Vagina (tissue), 2 donors: ENCODE results near the gene CCDC85C. TPM values are rescaled to one million over a fixed set of nuclear protein-coding genes. Genes with fewer than 3 reads are reported as not detected.

ENCODE experiments used
- DNase-seq, 2 donors: peaks; one replicate each; pipeline ENCODE4 v3.0.0-alpha.2; 2017; ENCODE audit errors: extremely low spot score in 2 of 2
- H3K27ac ChIP-seq: fragments of 200-600 bp; sonication (generic); one replicate; pipeline ENCODE4 v1.5.1; 2019
- H3K27me3 ChIP-seq: fragments of 200-600 bp; sonication (generic); one replicate; pipeline ENCODE4 v1.5.1; 2019
- H3K36me3 ChIP-seq, 2 donors: fragments of 200-600 bp; sonication (generic); one replicate each; pipeline ENCODE4 v1.5.1; 2017 to 2019
- H3K4me1 ChIP-seq: fragments of 200-600 bp; sonication (generic); one replicate; pipeline ENCODE4 v1.5.1; 2019
- H3K4me3 ChIP-seq, 2 donors: fragments of 200-600 bp; sonication (generic); 1 replicate in 1 of 2; 2 replicates in 1 of 2; pipeline ENCODE4 v1.5.1; 2016 to 2019
- H3K9me3 ChIP-seq: fragments of 200-600 bp; sonication (generic); one replicate; pipeline ENCODE4 v1.5.1; 2019
- POLR2A ChIP-seq, 2 donors: fragments of 450-650 bp; IDR thresholded peaks; one replicate each; pipeline ENCODE4 v1.6.1; 2017; ENCODE audit warnings: antibody characterized with exemption in 2 of 2, mild to moderate bottlenecking in 2 of 2, moderate library complexity in 2 of 2
- POLR2AphosphoS5 ChIP-seq, 2 donors: sonication (generic); formaldehyde crosslinking; IDR thresholded peaks; one replicate each; pipeline ENCODE4 v1.9.0; 2017; ENCODE audit warnings: antibody characterized with exemption in 2 of 2, mild to moderate bottlenecking in 2 of 2, low read depth in 1 of 2; ENCODE audit not compliant: insufficient read depth in 1 of 2
- intact Hi-C: fragments of 100-400 bp; cut with DNase I; formaldehyde crosslinking; loops from one replicate; pipeline ENCODE4 v1.15.1; 2023
- total RNA-seq: library from RNA; depleted of rRNA; stranded (reverse); fragments of >200 nt; gene quantifications from one replicate; pipeline ENCODE4 v1.2.3, GENCODE V29; 2016
- TF ChIP-seq, protein P1 (sequence below), 3 experiments: fragments of 450-650 bp in 2 of 3; fragments of 200-600 bp in 1 of 3; sonication (generic) in 1 of 3; IDR thresholded peaks; one replicate each; pipeline ENCODE4 v1.5.1; 2017 to 2019; ENCODE audit warnings: antibody characterized with exemption in 3 of 3, mild to moderate bottlenecking in 2 of 3, moderate library complexity in 2 of 3

The CCDC85C gene
- total RNA-seq, 1 donor from 2014 or later: 6.9 TPM

DNA sequence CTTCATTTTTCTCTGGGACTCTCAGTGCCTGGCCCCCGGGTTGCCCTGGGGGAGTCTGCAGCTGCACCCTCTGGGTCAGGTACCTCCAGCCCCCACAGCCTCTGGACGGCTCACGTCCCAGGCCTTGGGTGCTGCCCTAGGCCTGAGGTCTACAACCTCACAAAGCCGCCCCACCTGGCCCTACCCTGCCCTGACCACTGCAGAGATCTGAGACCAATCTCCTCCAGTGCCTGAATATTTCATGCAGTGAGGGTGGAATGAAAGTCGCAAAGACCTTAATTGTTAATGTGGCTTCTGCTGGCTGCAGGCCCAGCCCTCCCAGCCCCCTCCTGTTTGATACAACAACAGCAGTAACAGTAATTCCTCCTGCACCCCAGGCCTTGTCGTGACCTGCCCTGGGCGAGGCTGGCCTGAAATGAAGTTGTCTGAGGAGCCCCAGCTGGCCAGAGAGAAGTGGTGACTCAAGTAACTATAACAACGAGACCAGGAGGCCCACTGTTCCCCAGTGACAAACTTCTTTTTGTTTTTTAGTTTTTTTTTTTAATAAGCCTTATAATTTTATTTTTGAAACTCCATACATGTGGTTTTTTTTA is 8.8 kb upstream of the CCDC85C start:
- Histone ChIP-seq H3K27ac (peak overlapping the region; percentile 47), H3K4me1 (peaks cover 55% of the 10 kb centered on the region), H3K9me3 (no peaks in the 10 kb centered on the region), H3K4me3 (no peak overlapping the region), H3K27me3 (no peaks in the 10 kb centered on the region), H3K36me3 (no peaks in the 10 kb centered on the region)
- intact Hi-C loops: no loop called here
- no peak for TF ChIP-seq POLR2A (IDR thresholded peaks at IDR 0.05)
- no peak for TF ChIP-seq POLR2AphosphoS5 (IDR thresholded peaks at IDR 0.05; ENCODE audit: insufficient read depth in 1 of 2, low read depth in 1 of 2)
- TF ChIP-seq, protein P1, sequence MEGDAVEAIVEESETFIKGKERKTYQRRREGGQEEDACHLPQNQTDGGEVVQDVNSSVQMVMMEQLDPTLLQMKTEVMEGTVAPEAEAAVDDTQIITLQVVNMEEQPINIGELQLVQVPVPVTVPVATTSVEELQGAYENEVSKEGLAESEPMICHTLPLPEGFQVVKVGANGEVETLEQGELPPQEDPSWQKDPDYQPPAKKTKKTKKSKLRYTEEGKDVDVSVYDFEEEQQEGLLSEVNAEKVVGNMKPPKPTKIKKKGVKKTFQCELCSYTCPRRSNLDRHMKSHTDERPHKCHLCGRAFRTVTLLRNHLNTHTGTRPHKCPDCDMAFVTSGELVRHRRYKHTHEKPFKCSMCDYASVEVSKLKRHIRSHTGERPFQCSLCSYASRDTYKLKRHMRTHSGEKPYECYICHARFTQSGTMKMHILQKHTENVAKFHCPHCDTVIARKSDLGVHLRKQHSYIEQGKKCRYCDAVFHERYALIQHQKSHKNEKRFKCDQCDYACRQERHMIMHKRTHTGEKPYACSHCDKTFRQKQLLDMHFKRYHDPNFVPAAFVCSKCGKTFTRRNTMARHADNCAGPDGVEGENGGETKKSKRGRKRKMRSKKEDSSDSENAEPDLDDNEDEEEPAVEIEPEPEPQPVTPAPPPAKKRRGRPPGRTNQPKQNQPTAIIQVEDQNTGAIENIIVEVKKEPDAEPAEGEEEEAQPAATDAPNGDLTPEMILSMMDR (IDR thresholded peaks at IDR 0.05): no peak
- no peak for DNase-seq

DNA sequence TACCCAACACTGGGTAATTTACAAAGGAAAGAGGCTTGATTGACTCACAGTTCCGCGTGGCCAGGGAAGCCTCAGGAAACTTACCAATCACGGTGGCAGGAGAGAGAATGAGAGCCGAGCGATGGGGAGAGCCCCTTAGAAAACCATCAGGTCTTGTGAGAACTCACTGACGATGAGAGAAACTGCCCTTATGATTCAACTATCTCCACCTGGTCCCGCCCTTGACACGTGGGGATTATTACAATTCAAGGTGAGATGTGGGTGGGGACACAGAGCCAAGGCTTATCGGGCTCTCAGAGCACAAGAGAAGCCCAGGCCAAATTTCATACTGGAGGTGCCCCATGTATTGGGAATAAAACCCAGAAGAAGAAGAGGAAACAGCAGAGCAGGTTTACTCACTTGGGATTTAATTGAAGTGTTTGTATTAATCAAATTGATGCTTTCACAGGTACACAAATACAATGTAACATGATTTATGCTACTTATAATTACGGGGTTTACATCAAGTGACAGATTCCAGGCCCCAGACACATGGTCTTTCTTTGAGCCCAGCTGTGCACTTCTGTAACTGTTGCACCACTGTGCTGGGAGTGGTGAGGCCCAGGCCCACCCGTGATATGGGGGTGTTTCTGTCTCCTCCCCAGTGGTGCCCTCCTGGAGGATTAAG is 8.2 kb upstream of the CCDC85C start:
- Histone ChIP-seq H3K9me3 (no peaks in the 10 kb centered on the region), H3K36me3 (no peaks in the 10 kb centered on the region), H3K4me3 (no peak overlapping the region), H3K4me1 (peaks cover 55% of the 10 kb centered on the region), H3K27ac (peak overlapping the region; percentile 57), H3K27me3 (no peaks in the 10 kb centered on the region)
- intact Hi-C loops: no loop called here
- TF ChIP-seq POLR2AphosphoS5 (IDR thresholded peaks at IDR 0.05; ENCODE audit: insufficient read depth in 1 of 2, low read depth in 1 of 2) (peak in 1 of 2 donors; percentile 66), POLR2A (IDR thresholded peaks at IDR 0.05) (no peak)
- TF ChIP-seq, protein P1 (IDR thresholded peaks at IDR 0.05): no peak
- DNase-seq: no peak

DNA sequence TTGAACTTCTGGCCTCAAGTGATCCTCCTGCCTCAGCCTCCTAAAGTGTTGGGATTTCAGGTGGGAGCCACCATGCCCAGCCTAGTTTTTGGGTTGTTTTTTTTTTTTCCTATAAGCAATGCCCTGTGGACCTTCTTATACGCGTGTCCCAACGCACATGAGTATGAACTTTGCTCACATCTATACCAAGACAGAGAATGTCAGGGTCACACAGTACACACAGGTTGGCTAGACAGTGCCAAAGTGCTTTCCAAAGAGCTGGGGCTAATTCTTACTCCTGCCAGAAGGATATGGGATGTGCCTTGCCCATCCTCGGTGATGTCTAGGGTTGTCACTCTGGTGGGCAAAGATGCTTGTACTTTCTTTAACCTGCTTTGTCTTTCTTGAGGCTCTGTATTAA is 7.6 kb upstream of the CCDC85C start:
- no peaks in the 10 kb centered on the region for H3K36me3 ChIP-seq
- no peak overlapping the region for H3K4me3 ChIP-seq
- intact Hi-C loops: no loop called here
- no peaks in the 10 kb centered on the region for H3K9me3 ChIP-seq
- TF ChIP-seq, protein P1 (IDR thresholded peaks at IDR 0.05): no peak
- no peak for TF ChIP-seq POLR2A (IDR thresholded peaks at IDR 0.05)
- no peak for TF ChIP-seq POLR2AphosphoS5 (IDR thresholded peaks at IDR 0.05; ENCODE audit: insufficient read depth in 1 of 2, low read depth in 1 of 2)
- peak overlapping the region; percentile 57 for H3K27ac ChIP-seq
- peaks cover 55% of the 10 kb centered on the region for H3K4me1 ChIP-seq
- no peaks in the 10 kb centered on the region for H3K27me3 ChIP-seq
- no peak for DNase-seq

DNA sequence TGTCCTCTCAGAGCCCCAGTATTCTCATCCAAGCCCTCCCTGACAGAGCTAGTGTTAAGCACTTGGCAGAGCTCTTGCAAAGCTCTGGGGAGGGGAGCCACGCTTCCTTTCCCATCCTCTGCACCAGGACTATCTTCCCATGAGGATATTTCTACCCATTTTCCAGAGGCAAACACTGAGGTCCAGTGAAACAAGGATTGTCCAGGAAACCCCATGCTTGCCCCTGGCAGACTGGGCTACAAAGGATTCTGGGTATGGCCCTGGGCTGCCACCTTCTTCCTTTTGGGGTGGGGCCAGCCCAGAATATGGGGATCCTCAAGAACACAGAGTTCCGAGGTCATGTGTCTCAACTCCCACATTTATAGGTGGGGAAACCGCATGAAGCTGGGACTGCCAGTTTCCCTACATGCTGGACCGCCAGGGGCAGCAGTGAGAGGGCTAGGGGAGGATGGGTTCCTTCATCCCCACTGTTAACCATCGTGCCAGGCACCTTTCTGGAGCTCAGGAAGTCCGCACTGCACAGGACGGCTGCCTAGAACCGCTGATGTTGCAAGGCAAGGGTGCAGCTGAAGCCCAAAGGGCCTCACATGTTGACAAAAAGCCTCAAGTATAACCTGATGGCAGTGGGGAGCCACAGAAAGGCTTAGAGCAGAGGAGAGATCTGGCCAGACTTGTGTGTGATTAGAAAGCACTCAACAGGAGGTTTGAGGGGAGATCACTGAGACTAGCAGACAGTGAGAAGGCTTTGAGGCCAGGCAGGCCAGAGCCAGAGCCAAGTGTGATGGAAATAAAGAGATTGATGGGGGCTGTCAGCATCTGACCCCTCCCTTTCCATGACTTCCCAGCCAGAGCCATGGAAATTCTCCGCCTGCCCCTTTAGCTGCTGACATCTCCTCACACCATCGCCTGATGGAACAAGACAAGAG is 5.5 kb upstream of the CCDC85C start:
- no peaks in the 10 kb centered on the region for H3K36me3 ChIP-seq
- no peaks in the 10 kb centered on the region for H3K9me3 ChIP-seq
- H3K4me1 ChIP-seq: peaks cover 48% of the 10 kb centered on the region
- H3K27ac ChIP-seq: no peak overlapping the region
- no peak for DNase-seq
- H3K4me3 ChIP-seq: no peak overlapping the region
- intact Hi-C loops: no loop called here
- H3K27me3 ChIP-seq: no peaks in the 10 kb centered on the region
- TF ChIP-seq, protein P1 (IDR thresholded peaks at IDR 0.05): no peak
- TF ChIP-seq POLR2A (IDR thresholded peaks at IDR 0.05) (no peak), POLR2AphosphoS5 (IDR thresholded peaks at IDR 0.05; ENCODE audit: insufficient read depth in 1 of 2, low read depth in 1 of 2) (no peak)
